Ascending aorta (tissue), 2 donors: Measurements from ENCODE around the gene CRTC2. TPM values are rescaled to one million over a fixed set of nuclear protein-coding genes. Genes with fewer than 3 reads are reported as not detected.
A peak's percentile ranks its signal among the peaks of the same experiment; 100 is the strongest.

ENCODE experiments used
- DNase-seq, 2 donors: peaks; one replicate each; pipeline ENCODE4 v3.0.0-alpha.2; 2019; ENCODE audit warnings: low spot score in 2 of 2
- H3K27ac ChIP-seq, 2 donors: fragments of 200-600 bp; sonication (generic); one replicate each; pipeline ENCODE4 v1.5.1; 2016 to 2017; ENCODE audit warnings: mild to moderate bottlenecking in 1 of 2
- H3K27me3 ChIP-seq: fragments of 200-600 bp; sonication (generic); one replicate; pipeline ENCODE4 v1.5.1; 2017
- H3K36me3 ChIP-seq, 2 donors: fragments of 200-600 bp; sonication (generic); one replicate each; pipeline ENCODE4 v1.5.1; 2016
- H3K4me1 ChIP-seq, 2 donors: fragments of 200-600 bp; sonication (generic); one replicate each; pipeline ENCODE4 v1.5.1; 2016 to 2017; ENCODE audit warnings: mild to moderate bottlenecking in 1 of 2
- H3K4me3 ChIP-seq, 2 donors: fragments of 200-600 bp; sonication (generic); one replicate each; pipeline ENCODE4 v1.5.1; 2016 to 2017; ENCODE audit warnings: mild to moderate bottlenecking in 1 of 2
- H3K9me3 ChIP-seq, 2 donors: fragments of 200-600 bp; sonication (generic); one replicate each; pipeline ENCODE4 v1.5.1; 2016
- CTCF ChIP-seq, 3 experiments: fragments of 200-600 bp in 2 of 3; fragments of 450-650 bp in 1 of 3; sonication (generic) in 2 of 3; IDR thresholded peaks; one replicate each; pipeline ENCODE4 v1.5.1; 2016 to 2019; ENCODE audit warnings: antibody characterized with exemption in 3 of 3, mild to moderate bottlenecking in 1 of 3, moderate library complexity in 1 of 3
- intact Hi-C: fragments of 100-400 bp; cut with DNase I; formaldehyde crosslinking; loops from one replicate; pipeline ENCODE4 v1.15.1; 2023
- total RNA-seq: library from RNA; depleted of rRNA; stranded (reverse); fragments of >200 nt; gene quantifications from one replicate; pipeline ENCODE4 v1.1.0, GENCODE V29; 2016

CRTC2 gene
- total RNA-seq, 1 donor from 2014 or later: 10.1 TPM

DNA sequence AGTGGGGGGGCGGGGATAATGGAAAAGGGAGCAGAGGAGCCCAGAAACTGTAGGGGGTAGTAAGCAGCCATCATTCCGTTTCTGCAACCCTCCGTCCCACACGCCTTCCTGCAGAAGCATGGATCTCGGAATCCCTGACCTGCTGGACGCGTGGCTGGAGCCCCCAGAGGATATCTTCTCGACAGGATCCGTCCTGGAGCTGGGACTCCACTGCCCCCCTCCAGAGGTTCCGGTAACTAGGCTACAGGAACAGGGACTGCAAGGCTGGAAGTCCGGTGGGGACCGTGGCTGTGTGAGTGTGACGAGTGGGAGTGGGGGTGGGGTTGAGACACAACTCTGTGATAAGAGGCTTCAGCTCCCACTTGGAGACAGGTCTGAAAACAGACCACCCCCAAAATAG lies 10.0 kb upstream of the CRTC2 start:
- DNase-seq: no peak
- no peak for TF ChIP-seq CTCF (IDR thresholded peaks at IDR 0.05)
- Histone ChIP-seq H3K4me1 (peaks cover 7 to 14% of the 10 kb centered on the region in 2 donors), H3K36me3 (peaks cover 0 to 6% of the 10 kb centered on the region in 2 donors), H3K27me3 (no peaks in the 10 kb centered on the region), H3K4me3 (peak overlapping the region; percentile 62 to 69), H3K27ac (no peak overlapping the region), H3K9me3 (no peaks in the 10 kb centered on the region)
- intact Hi-C loops: no loop called here

GRCh38 chr1:153968000-153968363 lies 9.6 kb upstream of the CRTC2 start:
- H3K4me1 ChIP-seq: peaks cover 7 to 14% of the 10 kb centered on the region in 2 donors
- peak overlapping the region; percentile 62 to 69 for H3K4me3 ChIP-seq
- intact Hi-C loops: loop anchor here (1.0 kb wide), 3 partner anchors 9 to 22 kb away; partner anchors contain the start of genes DENND4B, JTB and RAB13
- H3K36me3 ChIP-seq: peaks cover 0 to 6% of the 10 kb centered on the region in 2 donors
- H3K9me3 ChIP-seq: no peaks in the 10 kb centered on the region
- H3K27ac ChIP-seq: peak overlapping the region; percentile 80 to 85
- DNase-seq: no peak
- no peaks in the 10 kb centered on the region for H3K27me3 ChIP-seq
- no peak for TF ChIP-seq CTCF (IDR thresholded peaks at IDR 0.05)

DNA sequence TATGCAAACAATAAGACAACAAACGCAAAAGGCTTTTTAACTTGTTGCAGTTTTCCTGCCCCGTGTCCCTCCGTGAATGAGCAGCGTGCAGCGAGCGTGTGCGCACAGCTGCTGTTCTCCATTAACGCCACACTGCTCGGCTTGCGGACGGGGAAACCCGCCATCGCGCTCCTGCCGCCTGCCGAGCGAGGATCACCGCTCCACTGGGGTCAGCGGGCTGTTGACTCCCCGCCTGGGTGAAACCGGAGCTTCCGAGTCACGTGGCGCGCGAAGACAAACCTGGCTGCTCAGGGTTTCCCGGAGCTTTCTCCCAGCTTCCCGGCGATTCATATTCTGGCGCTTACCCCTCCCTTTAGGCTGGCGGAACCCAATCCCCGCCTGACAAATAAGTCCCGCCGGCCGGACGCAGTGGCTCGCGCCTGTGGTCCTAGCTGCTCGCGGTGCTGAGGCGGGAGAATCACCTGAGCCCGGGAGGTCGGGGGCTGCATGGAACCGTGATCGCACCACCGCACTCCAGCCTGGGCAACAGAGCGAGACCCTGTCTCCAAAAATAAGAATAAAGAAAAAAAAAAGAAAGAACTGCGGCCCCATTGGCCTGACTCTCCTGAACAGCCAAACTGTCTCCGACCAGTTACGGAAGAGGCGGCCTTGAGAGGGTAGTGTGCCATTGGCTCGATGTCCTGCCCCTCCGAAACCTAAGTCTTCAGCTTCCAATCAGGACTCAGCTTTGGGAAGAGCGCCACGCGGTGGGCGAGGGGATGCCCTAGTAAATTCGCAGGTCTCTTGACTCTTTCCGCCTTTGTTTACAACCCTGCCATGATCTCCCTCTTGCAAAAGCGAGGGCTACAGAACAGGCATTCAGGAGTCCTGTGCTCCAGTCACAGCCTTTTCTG lies 8.9 kb upstream of the CRTC2 start, which contains the start of gene CREB3L4:
TSS of gene CREB3L4 (plus strand) at position 796 of the 893 bp plus-strand sequence. CDS start 624 bp downstream, outside the sequence.
- Histone ChIP-seq H3K4me1 (peaks cover 9 to 20% of the 10 kb centered on the region in 2 donors), H3K36me3 (no peaks in the 10 kb centered on the region), H3K27me3 (no peaks in the 10 kb centered on the region), H3K27ac (peak within 1 kb of the TSS; percentile 80 to 85), H3K9me3 (no peaks in the 10 kb centered on the region), H3K4me3 (peak within 1 kb of the TSS; percentile 62 to 69)
- peak; percentile 6 to 43 (median 43) for TF ChIP-seq CTCF (IDR thresholded peaks at IDR 0.05)
- peak; percentile 73 to 96 for DNase-seq
- intact Hi-C loops: loop anchor here (1.0 kb wide), 3 partner anchors 10 to 21 kb away; partner anchors contain the start of genes DENND4B, JTB and RAB13

DNA sequence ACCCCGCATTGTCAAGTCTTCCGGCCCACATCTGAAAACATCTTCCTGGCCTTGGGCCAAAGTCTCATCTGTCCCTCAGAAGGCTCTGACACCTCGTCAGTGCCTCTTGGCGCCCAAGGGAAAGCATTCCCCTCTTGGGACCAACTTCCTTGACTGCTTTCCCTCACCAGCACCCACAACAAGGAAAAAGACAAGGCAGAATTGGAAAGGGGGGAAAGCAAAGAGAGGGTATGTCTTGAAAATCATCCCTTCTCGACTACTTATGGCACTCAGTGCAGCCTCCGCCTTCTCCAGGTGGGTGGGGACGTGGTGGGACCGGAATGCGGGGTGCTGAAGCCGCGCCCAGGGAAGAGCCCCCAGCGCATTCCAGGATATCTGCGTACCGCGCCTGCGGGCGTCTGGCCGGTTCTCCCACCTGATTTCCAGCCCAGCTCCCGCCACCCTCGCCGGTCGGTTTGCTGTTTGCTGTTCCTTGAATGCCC lies 5.5 kb upstream of the CRTC2 start:
- no peak for DNase-seq
- Histone ChIP-seq H3K4me3 (peak overlapping the region; percentile 65 to 75), H3K36me3 (peaks cover 10 to 14% of the 10 kb centered on the region in 2 donors), H3K9me3 (no peaks in the 10 kb centered on the region), H3K27ac (peak overlapping the region; percentile 91 to 96), H3K4me1 (peaks cover 18 to 35% of the 10 kb centered on the region in 2 donors), H3K27me3 (no peaks in the 10 kb centered on the region)
- intact Hi-C loops: loop anchor here (1.0 to 5.0 kb wide), 3 partner anchors 22 to 292 kb away; partner anchors contain the start of genes GATAD2B, ILF2 and RAB13
- TF ChIP-seq CTCF (IDR thresholded peaks at IDR 0.05): no peak

DNA sequence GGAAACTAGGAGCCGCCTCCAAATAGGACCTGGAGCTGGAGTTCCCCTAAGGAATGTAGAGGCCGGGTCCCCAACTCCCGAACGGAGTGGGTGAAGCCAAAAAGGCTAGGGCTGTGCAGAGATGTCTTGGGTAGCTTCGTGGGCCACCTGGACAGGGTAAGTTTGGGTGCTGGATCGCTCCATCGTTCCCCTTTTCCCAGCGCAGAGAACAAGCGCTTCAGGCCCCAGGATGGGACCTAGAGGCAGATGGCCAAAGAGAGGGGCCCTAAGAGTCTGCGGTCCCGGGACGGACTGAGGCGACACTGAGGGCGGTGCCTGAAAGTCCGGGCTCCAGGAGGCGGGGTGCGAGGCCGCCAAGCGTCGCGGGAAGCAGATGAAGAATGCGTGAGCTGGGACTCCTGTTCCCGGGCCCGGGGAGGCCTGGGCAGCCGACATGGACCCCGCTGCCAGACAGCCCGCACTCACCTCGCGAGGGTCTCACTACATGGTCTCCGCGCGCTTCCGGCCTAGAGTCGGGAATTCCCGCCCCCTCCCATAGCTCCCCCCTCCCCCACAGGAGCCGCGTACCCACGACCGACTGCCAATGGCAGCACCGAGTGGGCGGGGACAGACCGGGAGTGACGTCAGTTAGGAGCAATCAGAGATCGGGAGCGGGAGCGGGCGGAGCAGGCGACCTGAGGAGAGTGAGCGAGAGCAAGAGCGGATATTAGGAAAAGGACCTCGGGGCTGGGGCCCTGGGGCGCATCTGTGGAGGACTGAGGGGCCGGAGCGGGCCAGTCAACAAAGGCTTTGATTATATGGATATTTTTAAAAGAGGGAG lies 4.8 kb upstream of the CRTC2 start, which contains the start of gene SLC39A1:
TSS of gene SLC39A1 (minus strand) at position 508 of the 820 bp plus-strand sequence. CDS start 822 bp downstream, outside the sequence.
- Histone ChIP-seq H3K4me1 (peaks cover 18 to 34% of the 10 kb centered on the region in 2 donors), H3K9me3 (no peaks in the 10 kb centered on the region), H3K36me3 (peaks cover 10 to 14% of the 10 kb centered on the region in 2 donors), H3K4me3 (peak within 1 kb of the TSS; percentile 65 to 75), H3K27me3 (no peaks in the 10 kb centered on the region), H3K27ac (peak within 1 kb of the TSS; percentile 91 to 96)
- DNase-seq: peak; percentile 97 to 99
- intact Hi-C loops: loop anchor here (1.0 to 5.0 kb wide), 3 partner anchors 23 to 291 kb away; partner anchors contain the start of genes GATAD2B, ILF2 and RAB13
- TF ChIP-seq CTCF (IDR thresholded peaks at IDR 0.05): no peak
